Measurements from ENCODE around the gene CLC.

DNA sequence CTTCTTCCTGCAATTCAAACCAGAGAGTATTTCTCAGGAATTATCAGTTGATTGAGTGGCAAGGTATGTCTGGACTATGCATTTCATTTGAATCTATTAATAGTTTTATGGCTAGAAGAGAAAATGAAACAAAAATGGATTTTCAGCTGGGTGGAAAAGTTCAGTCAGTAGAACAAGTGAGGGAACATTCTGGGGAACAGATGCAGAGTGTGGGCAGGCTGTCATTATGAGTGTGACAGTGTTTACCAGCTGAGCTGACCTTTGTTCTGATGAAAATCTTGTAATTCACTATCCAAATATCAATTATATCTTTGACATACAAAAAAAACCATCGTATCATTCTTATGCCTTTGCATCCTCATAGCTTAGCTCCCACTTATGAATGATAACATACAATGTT lies 2.6 kb upstream of the CLC start:
- no peak for TF ChIP-seq POLR2A (IDR thresholded peaks at IDR 0.05)
- TF ChIP-seq, protein P1, sequence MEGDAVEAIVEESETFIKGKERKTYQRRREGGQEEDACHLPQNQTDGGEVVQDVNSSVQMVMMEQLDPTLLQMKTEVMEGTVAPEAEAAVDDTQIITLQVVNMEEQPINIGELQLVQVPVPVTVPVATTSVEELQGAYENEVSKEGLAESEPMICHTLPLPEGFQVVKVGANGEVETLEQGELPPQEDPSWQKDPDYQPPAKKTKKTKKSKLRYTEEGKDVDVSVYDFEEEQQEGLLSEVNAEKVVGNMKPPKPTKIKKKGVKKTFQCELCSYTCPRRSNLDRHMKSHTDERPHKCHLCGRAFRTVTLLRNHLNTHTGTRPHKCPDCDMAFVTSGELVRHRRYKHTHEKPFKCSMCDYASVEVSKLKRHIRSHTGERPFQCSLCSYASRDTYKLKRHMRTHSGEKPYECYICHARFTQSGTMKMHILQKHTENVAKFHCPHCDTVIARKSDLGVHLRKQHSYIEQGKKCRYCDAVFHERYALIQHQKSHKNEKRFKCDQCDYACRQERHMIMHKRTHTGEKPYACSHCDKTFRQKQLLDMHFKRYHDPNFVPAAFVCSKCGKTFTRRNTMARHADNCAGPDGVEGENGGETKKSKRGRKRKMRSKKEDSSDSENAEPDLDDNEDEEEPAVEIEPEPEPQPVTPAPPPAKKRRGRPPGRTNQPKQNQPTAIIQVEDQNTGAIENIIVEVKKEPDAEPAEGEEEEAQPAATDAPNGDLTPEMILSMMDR (IDR thresholded peaks at IDR 0.05), result no peak

All from transverse colon (tissue), 3 donors.